Smooth muscle cell (in vitro differentiated cells): ENCODE data around the gene CRYZ. TPM values are rescaled to one million over a fixed set of nuclear protein-coding genes. Genes with fewer than 3 reads are reported as not detected.

Experiments
- DNase-seq: peaks from one replicate; lab custom pipeline; 2025; ENCODE audit not compliant: unreplicated experiment; lab: John Stamatoyannopoulos, UW
- H2AFZ ChIP-seq: fragments of 200-600 bp; sonication (generic); 2 replicates; pipeline ENCODE4 v1.6.0; 2016; ENCODE audit warnings: antibody characterized with exemption, low read depth, mild to moderate bottlenecking
- H3F3A ChIP-seq: fragments of 200-600 bp; sonication (generic); 2 replicates; pipeline ENCODE4 v1.6.0; 2017; ENCODE audit warnings: antibody characterized with exemption, low read depth
- H3K27ac ChIP-seq: fragments of 200-600 bp; sonication (generic); 2 replicates; pipeline ENCODE4 v1.5.1; 2016; ENCODE audit warnings: low read depth, mild to moderate bottlenecking
- H3K27me3 ChIP-seq: fragments of 200-600 bp; sonication (generic); 2 replicates; pipeline ENCODE4 v1.6.1; 2016; ENCODE audit warnings: low read depth, mild to moderate bottlenecking
- H3K36me3 ChIP-seq: fragments of 200-600 bp; sonication (generic); 2 replicates; pipeline ENCODE4 v1.5.1; 2016; ENCODE audit warnings: low read depth
- H3K4me1 ChIP-seq: fragments of 200-600 bp; sonication (generic); 2 replicates; pipeline ENCODE4 v1.5.1; 2016; ENCODE audit warnings: low read depth
- H3K4me2 ChIP-seq: fragments of 200-600 bp; sonication (generic); 2 replicates; pipeline ENCODE4 v1.6.0; 2016; ENCODE audit warnings: mild to moderate bottlenecking
- H3K4me3 ChIP-seq: fragments of 200-600 bp; sonication (generic); 2 replicates; pipeline ENCODE4 v1.5.1; 2016; ENCODE audit warnings: mild to moderate bottlenecking
- H3K79me2 ChIP-seq: fragments of 200-600 bp; sonication (generic); 2 replicates; pipeline ENCODE4 v1.6.0; 2016; ENCODE audit warnings: low read depth, mild to moderate bottlenecking
- H3K9ac ChIP-seq: fragments of 200-600 bp; sonication (generic); 2 replicates; pipeline ENCODE4 v1.6.0; 2016; ENCODE audit warnings: low read depth
- H3K9me3 ChIP-seq: fragments of 200-600 bp; sonication (generic); replicated peaks from 2 replicates; pipeline ENCODE4 v1.5.1; 2016; ENCODE audit warnings: low read depth
- H4K20me1 ChIP-seq: fragments of 200-600 bp; sonication (generic); 2 replicates; pipeline ENCODE4 v1.6.0; 2016; ENCODE audit warnings: low read depth
- WGBS: methylation state at CpG from one replicate; pipeline ENCODE4 v1.1.7; 2016; ENCODE audit warnings: low lambda C conversion rate; 5-methylcytosine and 5-hydroxymethylcytosine counted together
- polyA plus RNA-seq: library from polyadenylated mRNA; unstranded; fragments of >200 nt; fragmentation: Nextera tagmentation; extraction: Ambion mirVana; gene quantifications from 2 replicates; pipeline ENCODE4 v1.2.1, GENCODE V29; 2016
- total RNA-seq: library from RNA; depleted of rRNA; stranded (reverse); fragments of >200 nt; gene quantifications from 2 replicates; pipeline ENCODE4 v1.2.3, GENCODE V29; 2014
- TF ChIP-seq, protein P1 (sequence below): fragments of 200-600 bp; sonication (generic); IDR thresholded peaks from 2 replicates; pipeline ENCODE4 v1.5.1; 2017; ENCODE audit warnings: borderline replicate concordance, mild to moderate bottlenecking, antibody characterized with exemption; ENCODE audit not compliant: insufficient read depth, poor library complexity, severe bottlenecking

Gene CRYZ
- total and polyA plus RNA-seq, 2 experiments from 2014 or later: not detected

DNA sequence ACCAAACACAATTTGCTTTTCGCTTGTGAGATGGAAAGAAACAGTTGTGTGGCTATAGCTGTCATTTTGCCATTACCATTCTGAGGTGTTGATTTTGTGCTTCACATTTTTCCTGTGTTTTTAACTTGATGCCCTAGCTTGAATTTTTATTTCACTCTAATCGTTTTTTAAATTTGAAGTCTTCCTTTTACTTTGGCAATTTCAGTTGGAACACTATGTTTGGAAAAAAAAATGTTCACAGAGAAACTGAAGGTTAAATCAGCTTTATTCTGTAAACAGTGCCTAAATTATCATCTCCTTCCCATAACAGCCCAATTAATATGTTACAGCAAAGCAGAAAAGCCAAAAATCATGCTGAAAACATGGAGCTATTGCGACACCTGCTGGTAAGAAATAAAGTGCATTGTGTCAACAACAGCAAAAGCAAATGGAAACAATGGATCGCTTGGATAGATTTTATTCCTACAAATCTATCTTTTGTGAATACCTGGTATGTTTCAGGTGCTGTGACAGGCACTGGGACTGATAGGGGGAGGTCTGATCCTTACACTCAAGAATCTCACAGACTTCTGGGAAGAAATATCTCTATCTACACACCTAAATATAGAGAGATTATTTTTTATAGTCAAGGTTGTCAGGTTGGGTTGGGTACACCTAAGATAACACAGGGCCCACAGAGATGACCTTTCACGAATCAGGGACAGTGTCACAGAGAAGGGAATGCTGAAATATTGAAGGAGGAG, 43.1 kb downstream of the CRYZ start:
- Histone ChIP-seq H3F3A (no peaks in the 10 kb centered on the region), H3K79me2 (no peaks in the 10 kb centered on the region), H3K4me2 (no peak overlapping the region), H3K36me3 (no peaks in the 10 kb centered on the region), H2AFZ (peak overlapping the region; percentile 78), H3K4me3 (no peak overlapping the region), H3K9me3 (no peaks in the 10 kb centered on the region), H3K4me1 (no peaks in the 10 kb centered on the region), H4K20me1 (no peaks in the 10 kb centered on the region), H3K27ac (no peak overlapping the region), H3K27me3 (no peaks in the 10 kb centered on the region), H3K9ac (no peak overlapping the region)
- TF ChIP-seq, protein P1, sequence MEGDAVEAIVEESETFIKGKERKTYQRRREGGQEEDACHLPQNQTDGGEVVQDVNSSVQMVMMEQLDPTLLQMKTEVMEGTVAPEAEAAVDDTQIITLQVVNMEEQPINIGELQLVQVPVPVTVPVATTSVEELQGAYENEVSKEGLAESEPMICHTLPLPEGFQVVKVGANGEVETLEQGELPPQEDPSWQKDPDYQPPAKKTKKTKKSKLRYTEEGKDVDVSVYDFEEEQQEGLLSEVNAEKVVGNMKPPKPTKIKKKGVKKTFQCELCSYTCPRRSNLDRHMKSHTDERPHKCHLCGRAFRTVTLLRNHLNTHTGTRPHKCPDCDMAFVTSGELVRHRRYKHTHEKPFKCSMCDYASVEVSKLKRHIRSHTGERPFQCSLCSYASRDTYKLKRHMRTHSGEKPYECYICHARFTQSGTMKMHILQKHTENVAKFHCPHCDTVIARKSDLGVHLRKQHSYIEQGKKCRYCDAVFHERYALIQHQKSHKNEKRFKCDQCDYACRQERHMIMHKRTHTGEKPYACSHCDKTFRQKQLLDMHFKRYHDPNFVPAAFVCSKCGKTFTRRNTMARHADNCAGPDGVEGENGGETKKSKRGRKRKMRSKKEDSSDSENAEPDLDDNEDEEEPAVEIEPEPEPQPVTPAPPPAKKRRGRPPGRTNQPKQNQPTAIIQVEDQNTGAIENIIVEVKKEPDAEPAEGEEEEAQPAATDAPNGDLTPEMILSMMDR: peak; percentile 83
- 30% methylated on average over 5 of the region's 5 CpGs for WGBS
- no peak for DNase-seq

DNA sequence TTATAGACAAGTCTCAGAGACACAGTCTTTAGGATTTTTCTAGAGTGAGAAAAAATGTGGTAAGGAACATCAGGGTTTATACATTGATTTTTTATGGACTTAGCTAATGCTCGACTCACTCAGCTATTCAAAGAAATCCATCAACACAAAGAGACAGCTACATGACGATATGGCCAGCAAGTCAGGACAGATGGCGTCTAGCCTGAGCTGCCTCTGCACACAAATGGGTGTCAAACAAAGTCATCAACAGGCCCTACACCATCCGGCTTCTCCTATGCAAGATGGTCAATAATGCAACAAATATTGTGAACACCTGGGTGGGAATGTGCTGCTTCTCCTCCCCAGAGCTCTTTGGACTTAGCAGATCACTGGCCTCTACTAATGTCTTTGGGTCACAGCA, 45.9 kb downstream of the CRYZ start:
- H3K27me3 ChIP-seq: no peaks in the 10 kb centered on the region
- H3K79me2 ChIP-seq: no peaks in the 10 kb centered on the region
- no peaks in the 10 kb centered on the region for H4K20me1 ChIP-seq
- no peak overlapping the region for H3K9ac ChIP-seq
- no peaks in the 10 kb centered on the region for H3F3A ChIP-seq
- H3K4me1 ChIP-seq: no peaks in the 10 kb centered on the region
- DNase-seq: no peak
- H3K27ac ChIP-seq: no peak overlapping the region
- H3K4me3 ChIP-seq: no peak overlapping the region
- no peaks in the 10 kb centered on the region for H3K36me3 ChIP-seq
- H3K4me2 ChIP-seq: no peak overlapping the region
- H3K9me3 ChIP-seq: no peaks in the 10 kb centered on the region
- H2AFZ ChIP-seq: no peak overlapping the region
- TF ChIP-seq, protein P1: no peak
- WGBS: 88% methylated on average over 4 of the region's 4 CpGs

DNA sequence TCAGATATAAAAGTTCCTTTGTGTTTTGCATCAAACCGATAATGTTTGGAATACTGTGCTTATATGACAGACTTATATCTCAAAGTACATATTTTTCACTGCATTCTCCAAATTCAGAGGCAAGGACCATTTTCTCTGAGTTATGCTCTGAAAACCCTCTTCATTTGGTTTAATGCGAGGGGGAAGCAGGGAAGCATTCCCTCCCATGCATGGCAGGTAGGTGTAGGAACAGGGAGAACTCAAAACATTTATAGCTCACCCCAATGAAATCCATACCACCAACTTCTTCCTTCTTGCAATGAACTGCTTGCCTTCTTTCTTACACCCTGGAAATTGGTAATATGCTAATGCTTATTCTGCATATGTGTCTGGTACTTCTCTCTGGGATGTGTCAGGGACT, 48.5 kb downstream of the CRYZ start:
- Histone ChIP-seq H3K36me3 (no peaks in the 10 kb centered on the region), H2AFZ (no peak overlapping the region), H3F3A (no peaks in the 10 kb centered on the region), H3K4me2 (no peak overlapping the region), H3K27ac (no peak overlapping the region), H3K9ac (no peak overlapping the region), H3K4me1 (no peaks in the 10 kb centered on the region), H3K27me3 (no peaks in the 10 kb centered on the region), H3K4me3 (no peak overlapping the region), H4K20me1 (no peaks in the 10 kb centered on the region), H3K79me2 (no peaks in the 10 kb centered on the region), H3K9me3 (no peaks in the 10 kb centered on the region)
- DNase-seq: no peak
- WGBS: 95% methylated on average over 2 of the region's 2 CpGs
- TF ChIP-seq, protein P1: no peak

DNA sequence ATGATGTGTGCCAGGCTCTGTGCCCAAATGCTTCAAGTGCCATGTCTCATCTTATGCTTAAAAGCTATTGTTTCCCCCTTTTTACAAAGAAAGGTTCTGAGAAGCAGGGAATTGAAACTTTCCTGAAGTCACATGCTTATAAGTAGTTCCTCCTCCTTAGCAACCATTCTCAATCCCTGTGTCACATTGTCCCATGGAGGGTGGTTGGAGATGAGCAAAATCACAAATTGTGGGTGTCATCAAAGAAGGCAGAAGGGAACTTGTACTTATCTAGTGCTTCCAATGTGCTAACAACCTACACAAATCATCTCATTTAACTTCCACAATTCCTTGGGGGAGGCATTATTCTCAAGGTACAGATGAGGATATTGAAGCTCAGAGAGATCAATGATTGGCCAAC, 49.2 kb downstream of the CRYZ start:
- no peak for DNase-seq
- Histone ChIP-seq H4K20me1 (no peaks in the 10 kb centered on the region), H3K27me3 (no peaks in the 10 kb centered on the region), H3F3A (no peaks in the 10 kb centered on the region), H2AFZ (no peak overlapping the region), H3K36me3 (no peaks in the 10 kb centered on the region), H3K4me2 (no peak overlapping the region), H3K79me2 (no peaks in the 10 kb centered on the region), H3K4me3 (no peak overlapping the region), H3K9me3 (no peaks in the 10 kb centered on the region), H3K9ac (no peak overlapping the region), H3K27ac (no peak overlapping the region), H3K4me1 (no peaks in the 10 kb centered on the region)
- TF ChIP-seq, protein P1: no peak
